Subcutaneous adipose tissue (tissue), 4 donors: ENCODE measurements around the gene SLU7. TPM values are rescaled to one million over a fixed set of nuclear protein-coding genes. Genes with fewer than 3 reads are reported as not detected.

Experiments used
- total RNA-seq, 4 donors: library from RNA; depleted of rRNA; stranded (reverse); fragments of >200 nt; gene quantifications; one replicate each; pipeline ENCODE4 v1.1.0, GENCODE V29; 2016
- TF ChIP-seq, protein P1 (sequence below): fragments of 450-650 bp; IDR thresholded peaks from one replicate; pipeline ENCODE4 v1.5.1; 2016; ENCODE audit warnings: low read depth, mild to moderate bottlenecking, control low read depth, antibody characterized with exemption, moderate library complexity

The SLU7 gene
- 10 to 100 TPM; 42.8 to 98.0 (median 70.5) TPM for total RNA-seq

DNA sequence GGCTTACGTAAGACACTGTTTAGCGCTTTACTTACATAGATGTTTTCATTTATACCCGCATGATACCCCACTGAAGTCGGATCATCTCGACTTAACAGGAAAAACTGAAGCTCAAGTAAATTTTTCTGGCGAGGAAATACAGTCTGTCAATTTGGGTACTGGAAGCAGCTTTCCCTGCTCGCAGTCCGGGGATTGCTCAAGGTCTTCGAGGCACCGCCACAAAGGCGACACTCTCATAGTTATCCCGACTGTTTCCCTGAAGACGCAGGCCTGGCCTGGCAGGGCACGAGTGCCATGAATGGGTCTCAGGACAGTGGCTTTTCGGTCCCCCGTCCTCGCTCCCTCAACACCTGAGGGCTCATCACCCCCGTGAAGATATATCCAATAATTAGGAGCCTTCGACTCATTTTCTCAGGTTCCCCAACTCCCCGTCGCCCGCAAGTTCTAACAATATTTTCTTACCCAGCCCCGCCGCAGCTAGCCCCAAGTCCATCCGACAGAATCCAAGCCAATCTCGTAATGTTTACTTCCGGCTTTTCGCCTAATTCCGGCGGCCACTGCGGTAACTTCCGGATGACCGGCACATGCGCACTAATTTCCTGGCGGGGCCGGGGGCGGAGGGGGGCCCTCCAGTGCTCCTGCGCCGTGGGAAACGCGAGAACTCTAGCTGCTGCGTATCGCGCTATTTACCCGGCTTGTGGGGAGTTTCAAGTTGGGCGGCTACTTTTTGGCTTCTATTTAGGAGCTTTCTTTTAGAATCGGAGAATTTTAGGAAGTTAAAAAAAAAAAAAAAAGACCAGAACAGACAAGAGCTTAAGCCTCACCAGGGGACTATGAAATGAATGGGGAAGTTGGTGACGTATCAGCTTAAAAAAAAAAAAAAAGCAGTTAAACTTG is at the start of gene SLU7:
SLU7 (minus strand) TSS at position 521 of the 897 bp plus-strand sequence. CDS start 3,787 bp downstream, outside the sequence.
- TF ChIP-seq, protein P1, sequence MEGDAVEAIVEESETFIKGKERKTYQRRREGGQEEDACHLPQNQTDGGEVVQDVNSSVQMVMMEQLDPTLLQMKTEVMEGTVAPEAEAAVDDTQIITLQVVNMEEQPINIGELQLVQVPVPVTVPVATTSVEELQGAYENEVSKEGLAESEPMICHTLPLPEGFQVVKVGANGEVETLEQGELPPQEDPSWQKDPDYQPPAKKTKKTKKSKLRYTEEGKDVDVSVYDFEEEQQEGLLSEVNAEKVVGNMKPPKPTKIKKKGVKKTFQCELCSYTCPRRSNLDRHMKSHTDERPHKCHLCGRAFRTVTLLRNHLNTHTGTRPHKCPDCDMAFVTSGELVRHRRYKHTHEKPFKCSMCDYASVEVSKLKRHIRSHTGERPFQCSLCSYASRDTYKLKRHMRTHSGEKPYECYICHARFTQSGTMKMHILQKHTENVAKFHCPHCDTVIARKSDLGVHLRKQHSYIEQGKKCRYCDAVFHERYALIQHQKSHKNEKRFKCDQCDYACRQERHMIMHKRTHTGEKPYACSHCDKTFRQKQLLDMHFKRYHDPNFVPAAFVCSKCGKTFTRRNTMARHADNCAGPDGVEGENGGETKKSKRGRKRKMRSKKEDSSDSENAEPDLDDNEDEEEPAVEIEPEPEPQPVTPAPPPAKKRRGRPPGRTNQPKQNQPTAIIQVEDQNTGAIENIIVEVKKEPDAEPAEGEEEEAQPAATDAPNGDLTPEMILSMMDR = no peak

DNA sequence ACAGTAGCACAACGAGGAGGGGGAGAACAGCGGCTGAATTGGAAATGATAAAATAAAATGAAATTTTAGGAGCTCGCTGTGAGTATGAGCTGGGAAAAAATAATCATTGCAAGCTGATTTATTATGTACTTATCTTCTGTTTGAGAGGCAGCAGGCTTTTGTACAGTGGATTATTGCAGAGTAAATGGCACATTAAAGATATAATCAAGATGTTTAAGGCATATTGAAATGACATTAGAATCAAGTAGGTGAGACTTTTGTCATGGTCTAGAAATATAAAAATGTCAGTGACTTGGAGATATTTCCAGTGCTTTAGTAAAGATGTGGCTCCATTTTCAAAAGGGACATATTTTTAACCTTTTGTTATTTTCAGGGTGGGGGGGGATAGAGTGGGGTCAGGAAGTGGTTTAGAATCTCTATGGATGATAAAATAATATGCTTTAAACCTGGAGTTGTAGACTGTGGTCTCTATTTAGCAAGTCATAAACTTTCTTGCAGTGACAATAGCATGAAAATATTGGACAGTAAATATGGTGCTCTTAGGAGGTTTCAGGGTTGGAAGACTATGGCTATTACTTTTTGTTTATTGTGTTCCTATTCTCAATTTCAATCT is 49.6 kb upstream of the SLU7 start:
- TF ChIP-seq, protein P1 = no peak

DNA sequence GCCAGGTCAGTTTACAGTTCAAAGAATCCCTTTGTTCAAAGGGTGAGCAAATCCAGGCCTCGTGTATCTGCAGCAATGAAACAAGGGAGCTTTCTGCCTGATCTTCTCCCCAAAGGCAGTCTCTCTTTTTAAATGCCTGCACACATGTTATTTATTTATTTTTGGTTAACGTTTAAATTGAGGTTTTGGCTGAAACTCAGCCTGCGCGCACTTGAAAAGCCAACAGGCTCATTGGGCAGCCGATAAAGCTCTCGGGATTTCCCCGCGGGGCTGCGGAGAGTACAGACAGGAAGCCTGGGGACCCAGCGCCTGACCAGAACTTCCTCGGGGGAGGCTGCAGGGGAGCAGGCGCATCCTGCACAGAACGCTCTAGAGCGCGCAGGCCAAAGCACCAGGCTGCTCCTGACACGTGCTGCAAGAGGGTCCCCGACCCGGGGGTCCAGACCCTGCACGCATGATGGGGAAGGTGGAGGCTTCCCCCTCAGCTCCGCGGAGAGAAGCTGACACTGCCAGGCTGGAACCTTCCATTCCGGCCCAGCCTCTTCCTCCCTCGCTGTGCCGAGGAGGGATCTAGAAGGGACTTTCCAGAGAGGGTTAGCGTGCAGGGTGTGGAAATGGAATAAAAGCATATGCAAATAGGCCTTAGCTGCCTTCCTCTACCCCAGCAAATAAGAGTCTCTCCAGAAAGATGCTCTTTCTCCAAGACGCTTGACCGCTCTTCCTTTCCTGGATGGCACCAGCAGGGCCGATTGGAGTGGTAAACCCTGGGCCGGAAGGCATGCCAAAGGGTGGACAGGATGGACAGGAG is 48.9 kb upstream of the SLU7 start:
- TF ChIP-seq, protein P1 = no peak

DNA sequence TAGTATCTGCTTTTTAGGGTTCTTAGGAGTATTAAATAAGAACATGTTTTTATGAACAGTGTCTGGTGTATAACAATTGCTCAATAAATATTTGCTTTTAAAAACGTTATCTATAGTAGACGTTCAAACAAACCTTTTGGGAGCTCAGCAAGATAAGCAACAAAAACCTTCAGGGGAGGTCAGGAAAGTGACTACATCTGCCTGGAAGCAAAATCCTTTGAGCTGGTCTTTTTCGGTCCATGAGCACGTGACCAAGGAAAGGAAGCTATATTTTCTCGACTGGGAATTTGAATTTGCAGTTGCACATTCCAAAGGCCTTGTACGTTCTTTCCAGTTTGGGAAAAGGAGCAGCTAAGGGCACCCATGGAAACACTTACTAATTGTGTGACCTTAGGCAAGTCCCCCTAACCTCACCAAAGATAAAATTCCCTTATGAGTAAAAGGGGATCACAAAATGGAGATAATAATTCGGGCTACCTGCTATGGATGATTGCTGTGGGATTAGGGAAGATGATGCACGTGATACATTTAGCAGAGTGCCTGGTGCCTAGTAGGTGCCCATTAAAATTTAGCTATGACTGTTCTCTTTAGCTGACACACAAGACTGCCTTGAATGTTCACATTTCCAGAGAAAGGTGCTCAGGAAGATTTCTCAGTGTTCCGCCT is 48.1 kb upstream of the SLU7 start:
- TF ChIP-seq, protein P1 = no peak

DNA sequence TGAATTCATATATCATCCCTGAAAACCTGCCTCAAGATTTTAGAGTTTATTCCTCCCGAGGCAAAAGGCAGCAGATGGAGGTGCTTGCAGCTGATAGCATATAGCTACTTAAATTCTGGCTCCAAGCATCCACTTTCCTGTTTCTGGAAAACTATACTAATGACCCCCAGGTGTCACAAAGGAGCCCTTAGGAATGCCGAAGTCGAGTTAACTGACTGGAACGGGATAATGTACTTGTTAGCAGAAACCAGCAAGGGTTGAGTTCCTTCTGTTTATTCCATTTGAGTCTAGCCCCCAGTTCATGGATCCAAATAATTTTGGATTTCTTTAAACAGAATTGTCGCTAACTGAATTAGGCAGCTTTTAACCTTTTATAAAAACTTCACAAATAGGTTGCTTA is 47.2 kb upstream of the SLU7 start:
- TF ChIP-seq, protein P1 = no peak

DNA sequence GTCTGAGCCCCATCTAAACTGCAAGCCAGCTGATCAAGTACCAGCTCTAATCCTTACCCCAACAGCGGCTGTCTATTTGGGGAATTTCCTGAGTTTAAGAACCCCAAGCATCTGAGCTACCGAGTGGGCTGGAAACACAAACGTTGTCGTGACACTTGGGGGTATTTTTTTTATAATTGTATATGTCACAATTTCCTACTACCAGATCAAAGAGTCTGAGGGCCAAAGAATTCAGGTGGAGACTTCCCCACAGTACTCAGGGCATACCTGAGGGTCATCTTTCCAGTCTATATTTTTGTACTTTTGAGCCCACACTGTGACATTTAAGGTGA is 45.6 kb upstream of the SLU7 start:
- TF ChIP-seq, protein P1 = no peak
